Adrenal gland (tissue), 12 donors: ENCODE measurements around the gene KCNQ4. TPM values are rescaled to one million over a fixed set of nuclear protein-coding genes. Genes with fewer than 3 reads are reported as not detected.

Source experiments
- DNase-seq, 7 donors: peaks; one replicate each; pipeline ENCODE4 v3.0.0-alpha.2; 2019 to 2020
- H3K27ac ChIP-seq, 5 donors: fragments of 200-600 bp; sonication (generic) in 4 of 5; 1 replicate in 3 of 5; 2 replicates in 2 of 5; pipeline versions ENCODE4 v1.5.1 to v1.8.0; 2016 to 2020; ENCODE audit warnings: mild to moderate bottlenecking in 1 of 5
- H3K27me3 ChIP-seq: fragments of 200-600 bp; 2 replicates; pipeline ENCODE4 v1.8.0; 2021
- H3K36me3 ChIP-seq, 2 donors: fragments of 200-600 bp; replicated peaks in 1 of 2; 1 replicate in 1 of 2; 2 replicates in 1 of 2; pipeline versions ENCODE4 v1.5.1 to v1.8.0; 2018 to 2022
- H3K4me1 ChIP-seq, 2 donors: fragments of 200-600 bp; replicated peaks in 1 of 2; 1 replicate in 1 of 2; 2 replicates in 1 of 2; pipeline versions ENCODE4 v1.5.1 to v1.8.0; 2018 to 2021
- H3K4me3 ChIP-seq, 4 donors: fragments of 200-600 bp; sonication (generic) in 3 of 4; one replicate each; pipeline ENCODE4 v1.5.1; 2016 to 2018
- H3K9me3 ChIP-seq, 3 donors: fragments of 200-600 bp; sonication (generic) in 1 of 3; replicated peaks in 1 of 3; 1 replicate in 2 of 3; 2 replicates in 1 of 3; pipeline versions ENCODE4 v1.5.1 to v1.8.0; 2016 to 2021
- CTCF ChIP-seq, 6 experiments: fragments of 450-650 bp in 4 of 6; fragments of 200-600 bp in 2 of 6; sonication (generic) in 1 of 6; IDR thresholded peaks; 1 replicate in 5 of 6; 2 replicates in 1 of 6; pipeline versions ENCODE4 v1.5.1 to v1.8.0; 2016 to 2021; ENCODE audit warnings: antibody characterized with exemption in 6 of 6, mild to moderate bottlenecking in 2 of 6, moderate library complexity in 1 of 6
- POLR2A ChIP-seq, 2 donors: fragments of 450-650 bp; IDR thresholded peaks; one replicate each; pipeline ENCODE4 v1.6.1; 2017; ENCODE audit warnings: antibody characterized with exemption in 2 of 2, mild to moderate bottlenecking in 2 of 2, moderate library complexity in 1 of 2
- WGBS, 4 donors: extraction: QIAGEN DNeasy Blood & Tissue Kit in 2 of 4; methylation state at CpG; one replicate each; pipeline versions ENCODE4 v1.1.5 to v1.1.7; 2013 to 2017; 5-methylcytosine and 5-hydroxymethylcytosine counted together
- intact Hi-C, 2 donors: fragments of 100-400 bp; cut with DNase I; formaldehyde crosslinking; loops; one replicate each; pipeline versions ENCODE4 v1.14.1 to v1.15.0; 2022 to 2023
- polyA plus RNA-seq, 3 donors: library from polyadenylated mRNA; stranded (reverse); fragments of 200-250 nt in 2 of 3; fragments of 350-450 nt in 1 of 3; fragmentation: Illumina TruSeq in 1 of 3; extraction: RNeasy Lipid Tissue Mini Kit (QIAGEN cat#74804) in 1 of 3; gene quantifications; one replicate each; pipeline ENCODE4 v1.2.3, GENCODE V29; 2013 to 2014
- total RNA-seq, 9 donors: library from RNA; depleted of rRNA in 4 of 9; stranded (reverse); fragments of >200 nt in 4 of 9; fragments of 120-200 nt in 1 of 9; fragmentation: NEBNext Ultra II Directional in 1 of 9; extraction: Animal tissue kit (Norgen Biotek cat#: 25700) in 1 of 9; gene quantifications; one replicate each; pipeline versions ENCODE4 v1.1.0 to v1.2.4, GENCODE V29; 2013 to 2023
- donor health status: healthy with polysubstance abuse.
- donor health status: Bipolar disorder and iron deficiency.
- donor health status: DM: yes; HTN: yes; CAD: no.
- donor health status: DM: no; HTN: no; CAD: no.
- donor health status: DM: no; HTN: no; CAD: no.
- donor health status: DM: yes; HTN: yes; CAD: no.

KCNQ4 gene
- total and polyA plus RNA-seq, 12 donors, result 0.06 to 1.0 (median 0.29) TPM; not detected in 2

GRCh38 chr1:40738831-40739230 is 44.8 kb upstream of the KCNQ4 start:
- no peak for DNase-seq
- Histone ChIP-seq H3K36me3 (peaks cover 0 to 34% of the 10 kb centered on the region in 2 donors), H3K27me3 (no peaks in the 10 kb centered on the region), H3K4me1 (peaks cover 0 to 18% of the 10 kb centered on the region in 2 donors), H3K4me3 (no peak overlapping the region), H3K27ac (no peak overlapping the region), H3K9me3 (no peaks in the 10 kb centered on the region)
- intact Hi-C loops, result no loop called here
- no peak for TF ChIP-seq POLR2A (IDR thresholded peaks at IDR 0.05)
- no peak for TF ChIP-seq CTCF (IDR thresholded peaks at IDR 0.05)
- 85 to 92% (median 90%) methylated on average over 6 of the region's 6 CpGs for WGBS, 4 donors

DNA sequence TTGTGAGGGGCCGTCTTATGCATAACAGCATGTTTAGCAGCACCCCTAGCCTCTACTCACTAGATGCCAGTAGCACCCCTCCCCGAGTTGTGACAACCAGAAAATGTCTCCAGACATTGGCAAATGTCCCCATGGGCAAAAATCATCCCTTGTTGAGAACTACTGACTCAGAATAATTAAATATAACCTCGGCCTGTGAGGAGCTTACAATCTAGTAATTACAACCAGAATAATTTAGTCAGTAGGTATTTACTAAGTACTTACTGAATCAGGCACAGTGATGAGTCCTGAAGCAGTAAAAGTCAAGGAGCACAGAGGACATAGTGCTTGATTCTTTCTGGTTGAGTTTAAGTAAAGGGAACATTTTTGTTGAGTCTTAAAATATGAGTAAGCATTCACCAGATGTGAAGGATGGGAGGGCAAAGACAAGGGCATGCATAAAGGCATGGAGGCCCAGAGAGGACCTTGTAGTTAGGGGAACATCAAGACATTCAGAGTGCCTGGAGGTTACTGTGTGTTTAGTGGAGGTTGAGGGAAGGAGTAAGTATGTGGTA is 44.1 kb upstream of the KCNQ4 start:
- intact Hi-C loops, result no loop called here
- TF ChIP-seq POLR2A (IDR thresholded peaks at IDR 0.05), result no peak
- no peak for TF ChIP-seq CTCF (IDR thresholded peaks at IDR 0.05)
- Histone ChIP-seq H3K27me3 (no peaks in the 10 kb centered on the region), H3K4me3 (no peak overlapping the region), H3K27ac (peak overlapping the region in 1 of 5 donors; percentile 38), H3K9me3 (no peaks in the 10 kb centered on the region), H3K36me3 (peaks cover 0 to 34% of the 10 kb centered on the region in 2 donors), H3K4me1 (peaks cover 0 to 18% of the 10 kb centered on the region in 2 donors)
- no peak for DNase-seq
- 83 to 93% (median 89%) methylated on average over 3 of the region's 3 CpGs for WGBS, 4 donors

- Histone ChIP-seq H3K4me3 (no peak overlapping the region), H3K27ac (peak overlapping the region in 1 of 5 donors; percentile 38), H3K36me3 (peaks cover 0 to 34% of the 10 kb centered on the region in 2 donors), H3K4me1 (peaks cover 0 to 18% of the 10 kb centered on the region in 2 donors), H3K9me3 (no peaks in the 10 kb centered on the region), H3K27me3 (no peaks in the 10 kb centered on the region)
- 54 to 62% (median 56%) methylated on average over 6 of the region's 6 CpGs for WGBS, 4 donors
- TF ChIP-seq CTCF (IDR thresholded peaks at IDR 0.05) (no peak), POLR2A (IDR thresholded peaks at IDR 0.05) (no peak)
- DNase-seq, result peak in 1 of 7 donors; percentile 16
- intact Hi-C loops, result no loop called here
Measured at GRCh38 chr1:40740039-40740996, 43.3 kb upstream of the KCNQ4 start.

DNA sequence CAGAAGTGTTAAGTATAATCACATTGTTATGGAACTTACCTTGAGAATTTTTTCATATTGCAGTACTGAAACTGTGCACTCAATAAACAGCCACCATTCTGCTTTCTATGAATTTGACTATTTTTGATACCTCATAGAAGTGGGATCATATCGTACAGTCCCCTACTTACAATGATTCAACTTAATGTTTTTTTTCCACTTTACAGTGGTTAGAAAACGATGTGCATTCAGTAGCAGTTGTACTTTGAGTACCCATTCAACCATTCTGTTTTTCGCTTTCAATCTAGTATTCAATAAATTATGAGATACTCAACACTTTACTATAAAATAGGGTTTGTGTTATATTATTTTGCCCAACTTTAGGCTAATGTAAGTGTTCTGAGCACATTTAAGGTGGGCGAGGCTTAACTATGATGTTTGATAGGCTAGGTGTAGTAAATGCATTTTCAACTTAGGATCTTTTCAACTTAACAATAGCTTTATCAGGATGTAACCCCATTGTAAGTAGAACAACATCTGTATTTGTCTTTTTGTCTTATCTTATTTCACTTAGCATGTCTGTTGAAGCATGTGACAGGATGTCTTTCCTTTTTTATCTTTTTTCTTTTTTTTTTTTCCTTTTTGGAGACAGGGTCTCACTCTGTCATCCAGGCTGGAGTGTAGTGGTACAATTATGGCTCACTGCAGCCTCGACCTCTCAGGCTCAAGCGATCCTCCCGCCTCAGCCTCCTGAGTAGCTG is 42.4 kb upstream of the KCNQ4 start:
- Histone ChIP-seq H3K9me3 (no peaks in the 10 kb centered on the region), H3K4me1 (peaks cover 0 to 21% of the 10 kb centered on the region in 2 donors)
- WGBS, 4 donors, result 94 to 97% (median 95%) methylated on average over 7 of the region's 7 CpGs

More for the DNA sequence above, 42.4 kb upstream of the KCNQ4 start:
- Histone ChIP-seq H3K36me3 (peaks cover 0 to 34% of the 10 kb centered on the region in 2 donors), H3K27ac (no peak overlapping the region), H3K27me3 (no peaks in the 10 kb centered on the region), H3K4me3 (no peak overlapping the region)
- DNase-seq, result no peak
- intact Hi-C loops, result no loop called here
- TF ChIP-seq CTCF (IDR thresholded peaks at IDR 0.05), result no peak
